BE2C (cell line): ENCODE data around the gene CCDC73.

ENCODE experiments used
- DNase-seq: peaks from one replicate; pipeline ENCODE4 v3.0.0-alpha.2; 2020
- H3K27me3 ChIP-seq: fragments of 250-450 bp; sonication (Bioruptor Pico); 2 replicates; pipeline ENCODE4 v1.5.1; 2020; ENCODE audit warnings: mild to moderate bottlenecking
- H3K36me3 ChIP-seq: fragments of 250-450 bp; sonication (Bioruptor Pico); 2 replicates; pipeline ENCODE4 v1.5.1; 2020; ENCODE audit warnings: mild to moderate bottlenecking
- H3K4me1 ChIP-seq: fragments of 250-450 bp; sonication (Bioruptor Pico); 2 replicates; pipeline ENCODE4 v1.5.1; 2020
- H3K4me3 ChIP-seq: 2 replicates; pipeline ENCODE4 v1.5.1; 2011; ENCODE audit warnings: low read depth, low read length
- H3K9me3 ChIP-seq: fragments of 250-450 bp; sonication (Bioruptor Pico); 2 replicates; pipeline ENCODE4 v1.5.1; 2020
- CTCF ChIP-seq: IDR thresholded peaks from 2 replicates; pipeline ENCODE4 v1.5.1; 2012; ENCODE audit warnings: mild to moderate bottlenecking, low read depth, low read length

The CCDC73 gene

DNA sequence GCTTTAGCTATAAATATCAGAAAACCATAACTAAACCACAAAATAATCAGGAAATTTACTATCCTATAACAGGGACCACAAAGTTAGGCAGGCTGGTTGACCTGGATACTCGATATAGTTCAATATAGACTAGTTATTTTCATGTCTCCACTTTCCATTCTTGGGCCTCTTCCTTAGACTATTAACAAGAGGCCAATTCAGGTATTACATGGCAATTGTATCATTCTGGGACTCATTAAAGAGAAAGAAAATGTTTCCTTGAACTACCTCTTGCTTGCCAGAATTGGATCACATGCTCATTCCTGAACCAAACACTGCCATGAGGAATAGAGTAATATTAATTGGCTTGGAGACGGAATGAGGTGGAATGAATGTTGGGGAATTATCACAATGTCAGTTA lies 134.8 kb downstream of the CCDC73 start:
- TF ChIP-seq CTCF = no peak
- H3K27me3 ChIP-seq = no peaks in the 10 kb centered on the region
- no peak overlapping the region for H3K4me3 ChIP-seq
- DNase-seq = no peak
- no peaks in the 10 kb centered on the region for H3K4me1 ChIP-seq
- H3K36me3 ChIP-seq = no peaks in the 10 kb centered on the region
- H3K9me3 ChIP-seq = no peaks in the 10 kb centered on the region

GRCh38 chr11:32658639-32659406 lies 135.6 kb downstream of the CCDC73 start:
- no peak for TF ChIP-seq CTCF
- Histone ChIP-seq H3K36me3 (no peaks in the 10 kb centered on the region), H3K4me1 (no peaks in the 10 kb centered on the region), H3K27me3 (no peaks in the 10 kb centered on the region), H3K4me3 (no peak overlapping the region), H3K9me3 (no peaks in the 10 kb centered on the region)
- no peak for DNase-seq

DNA sequence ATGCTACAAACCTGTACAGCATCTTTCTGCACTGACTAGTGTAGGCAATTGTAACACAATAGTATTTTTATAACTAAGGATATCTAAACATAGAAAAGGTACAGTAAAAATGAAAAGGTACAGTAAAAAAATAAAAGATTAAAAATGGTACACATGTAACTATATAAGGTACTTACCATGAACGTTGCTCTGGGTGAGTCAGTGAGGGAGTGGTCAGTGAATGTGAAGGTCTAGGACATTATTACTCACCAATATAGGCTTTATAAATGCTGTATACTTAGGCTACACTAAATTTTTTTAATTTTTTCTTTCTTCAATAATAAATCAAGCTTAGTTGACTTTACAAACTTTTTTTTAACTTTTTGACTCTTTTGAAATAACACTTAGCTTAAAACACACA lies 150.9 kb downstream of the CCDC73 start:
- no peak for DNase-seq

DNA sequence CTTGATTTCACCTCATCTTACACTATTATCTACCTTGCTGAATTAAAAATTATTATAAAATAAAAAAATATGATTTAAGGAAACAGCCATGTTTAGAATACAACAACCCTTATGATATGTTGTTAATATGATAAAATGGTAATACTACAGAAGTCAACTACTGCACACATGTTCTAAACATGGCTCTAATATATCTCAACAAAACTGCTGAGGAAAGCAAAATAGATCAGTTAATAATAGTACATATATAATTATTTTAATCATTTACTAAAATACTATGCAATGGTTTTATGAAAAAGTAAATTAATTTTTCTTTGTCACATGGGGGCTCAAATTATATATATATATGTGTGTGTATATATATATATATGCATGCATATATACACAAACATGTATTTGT lies 153.1 kb downstream of the CCDC73 start:
- H3K4me3 ChIP-seq = no peak overlapping the region
- no peaks in the 10 kb centered on the region for H3K27me3 ChIP-seq
- no peak for TF ChIP-seq CTCF
- no peaks in the 10 kb centered on the region for H3K4me1 ChIP-seq
- H3K36me3 ChIP-seq = no peaks in the 10 kb centered on the region
- no peaks in the 10 kb centered on the region for H3K9me3 ChIP-seq
- DNase-seq = no peak

More for the DNA sequence above, 150.9 kb downstream of the CCDC73 start:
- no peak for TF ChIP-seq CTCF
- H3K4me1 ChIP-seq = no peaks in the 10 kb centered on the region
- no peaks in the 10 kb centered on the region for H3K36me3 ChIP-seq
- H3K4me3 ChIP-seq = no peak overlapping the region
- no peaks in the 10 kb centered on the region for H3K9me3 ChIP-seq
- H3K27me3 ChIP-seq = no peaks in the 10 kb centered on the region

DNA sequence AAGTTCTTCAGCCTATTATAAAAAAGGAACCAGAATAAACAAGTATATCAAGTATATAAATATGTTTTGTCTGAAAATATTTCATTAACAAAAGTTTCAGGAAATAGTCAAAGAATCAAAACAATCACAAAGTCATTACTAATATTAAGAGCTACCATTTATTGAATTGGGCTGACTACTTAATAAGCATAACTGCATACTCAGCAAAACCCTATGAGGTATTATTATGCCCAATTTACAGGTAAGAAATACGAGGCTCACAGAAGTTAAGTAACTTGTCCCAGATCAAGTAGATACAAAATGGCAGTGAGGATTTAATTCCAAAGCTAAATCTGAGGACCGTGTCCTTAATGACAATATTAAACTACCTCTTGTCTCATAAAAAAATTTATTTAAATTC lies 158.6 kb downstream of the CCDC73 start:
- no peak for DNase-seq
- TF ChIP-seq CTCF = no peak
- H3K4me3 ChIP-seq = no peak overlapping the region

GRCh38 chr11:32630844-32631243 lies 163.6 kb downstream of the CCDC73 start:
- TF ChIP-seq CTCF = no peak
- H3K9me3 ChIP-seq = no peaks in the 10 kb centered on the region
- no peak for DNase-seq

More for the DNA sequence above, 158.6 kb downstream of the CCDC73 start:
- Histone ChIP-seq H3K9me3 (no peaks in the 10 kb centered on the region), H3K4me1 (no peaks in the 10 kb centered on the region), H3K36me3 (no peaks in the 10 kb centered on the region), H3K27me3 (no peaks in the 10 kb centered on the region)

More at GRCh38 chr11:32630844-32631243, 163.6 kb downstream of the CCDC73 start:
- no peaks in the 10 kb centered on the region for H3K27me3 ChIP-seq
- no peaks in the 10 kb centered on the region for H3K4me1 ChIP-seq
- H3K4me3 ChIP-seq = no peak overlapping the region
- H3K36me3 ChIP-seq = no peaks in the 10 kb centered on the region
